ENCODE measurements around the gene DIP2B. TPM values are rescaled to one million over a fixed set of nuclear protein-coding genes. Genes with fewer than 3 reads are reported as not detected.

The DIP2B gene
- total and polyA plus RNA-seq, 2 of the 13 experiments (the other 11 are each of a cell fraction or from before 2014, with no cell fraction given): 32.1 to 35.8 TPM

GRCh38 chr12:50545213-50545612 lies 40.4 kb downstream of the DIP2B start:
- 88% methylated on average over 5 of the region's 5 CpGs for WGBS (ENCODE audit: low lambda C conversion rate)
- H3K9me3 ChIP-seq (ENCODE audit: low read length): no peaks in the 10 kb centered on the region
- TF ChIP-seq HNRNPK (IDR thresholded peaks at IDR 0.05; ENCODE audit: low read depth, low read length, poor library complexity, severe bottlenecking) (peak; percentile 14), TCF7 (IDR thresholded peaks at IDR 0.05; ENCODE audit: low read depth) (no peak), ZNF441 (CRISPR knock-in tag; IDR thresholded peaks at IDR 0.05; ENCODE audit: borderline replicate concordance) (no peak)
- peaks cover 70% of the 10 kb centered on the region for H3K4me1 ChIP-seq (ENCODE audit: insufficient read depth, low read length)
- no peaks in the 10 kb centered on the region; the same call in 1 of the 2 replicates for H4K20me1 ChIP-seq (ENCODE audit: insufficient read depth, low read length)
- POLR2A ChIA-PET: interaction anchor here (0.8 kb wide), 1 partner anchor 21 kb away, joined by 3 read pairs; no protein-coding TSS in a partner anchor
- no TSS peak for BruUV-seq (replicated peaks)
- CTCF ChIA-PET (ENCODE audit: low intra/inter-chr PET ratio, low total read pairs): no interaction called here
- H2AFZ ChIP-seq (ENCODE audit: low read length): no peak overlapping the region
- H3K27ac ChIP-seq (ENCODE audit: extremely low read length, insufficient read depth, low read length): no peak overlapping the region
- 0 out of 5 replicates have a peak, but pooled peaks cover 0 to 11% of the 10 kb centered on the region in 2 experiments for H3K36me3 ChIP-seq (replicated peaks in 1 of 2; ENCODE audit: control insufficient read depth in 1 of 2, insufficient read depth in 2 of 2, low read length in 2 of 2)
- DNase-seq (ENCODE audit: low spot score) (no peak), FAIRE-seq (no peak), ATAC-seq (no peak)
- no peak overlapping the region for H3K4me3 ChIP-seq (replicated peaks in 1 of 3; ENCODE audit: insufficient read depth in 1 of 3, low read depth in 2 of 3, low read length in 3 of 3)
- H3K9ac ChIP-seq (ENCODE audit: insufficient read depth, low read depth, low read length): no peak overlapping the region
- intact Hi-C loops (cut with micrococcal nuclease; ENCODE audit: unreplicated experiment) (loop anchor here (5.0 kb wide), 1 partner anchor 38 kb away; no protein-coding TSS in a partner anchor), in situ Hi-C loops (cut with HindIII; ENCODE audit: extremely low pct_ligation_motif_present, low pct_unique_long_range_greater_than_20kb) (no loop called here)
- peaks cover 77% of the 10 kb centered on the region for H3K79me2 ChIP-seq (ENCODE audit: insufficient read depth, low read length)
- H3K4me2 ChIP-seq (ENCODE audit: low read depth, low read length): no peak overlapping the region
- H3K27me3 ChIP-seq (ENCODE audit: control insufficient read depth in 1 of 2, insufficient read depth in 2 of 2, low read length in 2 of 2): no peaks in the 10 kb centered on the region

- no TSS peak for BruUV-seq (replicated peaks)
- peak overlapping the region; percentile 78 for H3K27ac ChIP-seq (ENCODE audit: extremely low read length, insufficient read depth, low read length)
- ChIA-PET CTCF (ENCODE audit: low intra/inter-chr PET ratio, low total read pairs) (no interaction called here), POLR2A (interaction anchor here (0.8 kb wide), 1 partner anchor 22 kb away, joined by 3 read pairs; no protein-coding TSS in a partner anchor)
- in situ Hi-C loops (cut with HindIII; ENCODE audit: extremely low pct_ligation_motif_present, low pct_unique_long_range_greater_than_20kb) (no loop called here), intact Hi-C loops (cut with micrococcal nuclease; ENCODE audit: unreplicated experiment) (loop anchor here (2.0 to 5.0 kb wide), 2 partner anchors 13 to 38 kb away; no protein-coding TSS in a partner anchor)
- peaks cover 80% of the 10 kb centered on the region for H3K79me2 ChIP-seq (ENCODE audit: insufficient read depth, low read length)
- ATAC-seq: no peak
- 83% methylated on average over 5 of the region's 5 CpGs for WGBS (ENCODE audit: low lambda C conversion rate)
- TF ChIP-seq MYNN (CRISPR knock-in tag; IDR thresholded peaks at IDR 0.05; ENCODE audit: low read depth) (no peak), CREM (IDR thresholded peaks at IDR 0.05) (no peak), CREM (CRISPR knock-in tag; IDR thresholded peaks at IDR 0.05) (no peak), ZNF235 (CRISPR knock-in tag; IDR thresholded peaks at IDR 0.05; ENCODE audit: borderline replicate concordance) (no peak), SMYD3 (CRISPR knock-in tag; IDR thresholded peaks at IDR 0.05) (no peak), TFDP2 (CRISPR knock-in tag; IDR thresholded peaks at IDR 0.05) (no peak), ZNF20 (CRISPR knock-in tag; IDR thresholded peaks at IDR 0.05) (no peak), ZSCAN29 (CRISPR knock-in tag; conservative IDR thresholded peaks at IDR 0.05) (no peak), ZNF776 (CRISPR knock-in tag; IDR thresholded peaks at IDR 0.05) (no peak), ZNF33A (CRISPR knock-in tag; IDR thresholded peaks at IDR 0.05; ENCODE audit: borderline replicate concordance) (no peak), FOXO1 (CRISPR knock-in tag; IDR thresholded peaks at IDR 0.05) (no peak)
- TF ChIP-seq, protein P1, sequence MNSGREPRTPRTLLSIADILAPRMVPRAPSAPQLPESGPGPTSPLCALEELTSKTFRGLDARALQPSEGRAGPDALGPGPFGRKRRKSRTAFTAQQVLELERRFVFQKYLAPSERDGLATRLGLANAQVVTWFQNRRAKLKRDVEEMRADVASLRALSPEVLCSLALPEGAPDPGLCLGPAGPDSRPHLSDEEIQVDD (CRISPR knock-in tag; IDR thresholded peaks at IDR 0.05; ENCODE audit: borderline replicate concordance): no peak
- TF ChIP-seq, protein P2, sequence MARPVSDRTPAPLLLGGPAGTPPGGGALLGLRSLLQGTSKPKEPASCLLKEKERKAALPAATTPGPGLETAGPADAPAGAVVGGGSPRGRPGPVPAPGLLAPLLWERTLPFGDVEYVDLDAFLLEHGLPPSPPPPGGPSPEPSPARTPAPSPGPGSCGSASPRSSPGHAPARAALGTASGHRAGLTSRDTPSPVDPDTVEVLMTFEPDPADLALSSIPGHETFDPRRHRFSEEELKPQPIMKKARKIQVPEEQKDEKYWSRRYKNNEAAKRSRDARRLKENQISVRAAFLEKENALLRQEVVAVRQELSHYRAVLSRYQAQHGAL (CRISPR knock-in tag; IDR thresholded peaks at IDR 0.05; ENCODE audit: not compliant biosample characterization): no peak
- no peak overlapping the region for H3K9ac ChIP-seq (ENCODE audit: insufficient read depth, low read depth, low read length)
- H2AFZ ChIP-seq (ENCODE audit: low read length): no peak overlapping the region
- H3K4me1 ChIP-seq (ENCODE audit: insufficient read depth, low read length): peaks cover 76% of the 10 kb centered on the region
- no peaks in the 10 kb centered on the region for H3K27me3 ChIP-seq (ENCODE audit: control insufficient read depth in 1 of 2, insufficient read depth in 2 of 2, low read length in 2 of 2)
- H3K4me3 ChIP-seq (replicated peaks in 1 of 3; ENCODE audit: insufficient read depth in 1 of 3, low read depth in 2 of 3, low read length in 3 of 3): no peak overlapping the region
- H3K9me3 ChIP-seq (ENCODE audit: low read length): no peaks in the 10 kb centered on the region
- DNase-seq (ENCODE audit: low spot score): no peak
- 0 out of 5 replicates have a peak, but pooled peaks cover 0 to 11% of the 10 kb centered on the region in 2 experiments for H3K36me3 ChIP-seq (replicated peaks in 1 of 2; ENCODE audit: control insufficient read depth in 1 of 2, insufficient read depth in 2 of 2, low read length in 2 of 2)
- no peaks in the 10 kb centered on the region; the same call in 1 of the 2 replicates for H4K20me1 ChIP-seq (ENCODE audit: insufficient read depth, low read length)
- FAIRE-seq: no peak
- no peak overlapping the region for H3K4me2 ChIP-seq (ENCODE audit: low read depth, low read length)
These were observed 41.0 kb downstream of the DIP2B start for GRCh38 chr12:50545786-50546185.
